GM21717 (cell line): ENCODE measurements around the gene TRIOBP.

ENCODE experiments used
- ATAC-seq: cut with Tn5 transposase; IDR thresholded peaks from one replicate; pipeline ENCODE4 v1.9.1; 2021; ENCODE audit warnings: mild to moderate bottlenecking, moderate library complexity; ENCODE audit not compliant: unreplicated experiment

TRIOBP gene

DNA sequence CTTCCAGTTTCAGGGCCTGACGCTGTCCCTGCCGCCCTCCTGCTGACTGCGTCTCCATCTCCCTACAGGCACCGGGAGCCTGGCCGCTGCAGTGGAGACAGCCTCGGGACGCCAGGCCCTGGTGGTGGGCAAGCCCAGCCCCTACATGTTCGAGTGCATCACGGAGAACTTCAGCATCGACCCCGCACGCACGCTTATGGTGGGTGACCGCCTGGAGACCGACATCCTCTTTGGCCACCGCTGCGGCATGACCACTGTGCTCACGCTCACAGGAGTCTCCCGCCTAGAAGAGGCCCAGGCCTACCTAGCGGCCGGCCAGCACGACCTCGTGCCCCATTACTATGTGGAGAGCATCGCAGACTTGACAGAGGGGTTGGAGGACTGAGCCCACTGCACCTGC lies 31.4 kb upstream of the TRIOBP start:
- no peak for ATAC-seq

DNA sequence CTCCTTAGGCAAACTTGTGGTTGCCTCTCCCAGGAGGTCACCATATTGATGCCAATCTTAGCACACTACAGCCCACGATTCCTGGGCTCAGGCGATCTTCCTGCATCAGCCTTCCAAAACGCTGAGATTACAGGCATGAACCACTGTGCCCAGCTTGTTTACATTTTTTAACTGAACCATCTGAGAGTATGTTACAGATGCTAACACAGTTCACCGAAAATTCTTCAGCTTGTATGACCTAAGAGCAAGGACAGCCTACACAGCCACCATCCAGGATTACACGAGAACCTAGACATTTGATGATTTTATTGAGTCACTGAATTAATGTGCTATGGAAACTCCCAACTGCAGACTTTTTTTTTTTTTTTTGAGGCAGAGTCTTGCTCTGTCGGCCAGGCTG lies 27.3 kb upstream of the TRIOBP start:
- ATAC-seq: no peak

GRCh38 chr22:37672206-37672919 lies 24.5 kb upstream of the TRIOBP start:
- no peak for ATAC-seq

GRCh38 chr22:37672920-37673455 lies 23.9 kb upstream of the TRIOBP start:
- no peak for ATAC-seq

- no peak for ATAC-seq
Measured at GRCh38 chr22:37674248-37674647, 22.6 kb upstream of the TRIOBP start.

- no peak for ATAC-seq
Measured at GRCh38 chr22:37674951-37675929, 21.6 kb upstream of the TRIOBP start, which contains the start of gene LGALS1. LGALS1 (plus strand) TSS chr22:37675636; CDS start chr22:37675703, 67 bp downstream.

- no peak for ATAC-seq
Measured at GRCh38 chr22:37675930-37676735, 20.7 kb upstream of the TRIOBP start.

GRCh38 chr22:37676736-37677492 lies 19.9 kb upstream of the TRIOBP start:
- ATAC-seq: peak; percentile 43

GRCh38 chr22:37677493-37677974 lies 19.3 kb upstream of the TRIOBP start:
- ATAC-seq: no peak

DNA sequence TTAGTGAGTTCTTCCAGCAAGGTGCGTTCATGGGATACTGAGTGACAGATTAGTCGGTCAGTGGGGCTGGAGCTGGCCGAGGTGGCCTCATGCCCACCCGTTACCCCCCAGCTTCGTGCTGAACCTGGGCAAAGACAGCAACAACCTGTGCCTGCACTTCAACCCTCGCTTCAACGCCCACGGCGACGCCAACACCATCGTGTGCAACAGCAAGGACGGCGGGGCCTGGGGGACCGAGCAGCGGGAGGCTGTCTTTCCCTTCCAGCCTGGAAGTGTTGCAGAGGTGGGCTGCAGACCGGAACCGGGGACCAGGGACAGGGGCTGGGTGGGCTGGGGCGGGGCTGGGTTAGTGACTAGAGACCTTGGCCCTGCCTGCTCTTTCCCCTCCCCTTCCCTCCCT lies 18.5 kb upstream of the TRIOBP start:
- no peak for ATAC-seq

GRCh38 chr22:37679670-37680069 lies 17.2 kb upstream of the TRIOBP start:
- ATAC-seq: no peak

- no peak for ATAC-seq
Measured at GRCh38 chr22:37680191-37680851, 16.5 kb upstream of the TRIOBP start.

DNA sequence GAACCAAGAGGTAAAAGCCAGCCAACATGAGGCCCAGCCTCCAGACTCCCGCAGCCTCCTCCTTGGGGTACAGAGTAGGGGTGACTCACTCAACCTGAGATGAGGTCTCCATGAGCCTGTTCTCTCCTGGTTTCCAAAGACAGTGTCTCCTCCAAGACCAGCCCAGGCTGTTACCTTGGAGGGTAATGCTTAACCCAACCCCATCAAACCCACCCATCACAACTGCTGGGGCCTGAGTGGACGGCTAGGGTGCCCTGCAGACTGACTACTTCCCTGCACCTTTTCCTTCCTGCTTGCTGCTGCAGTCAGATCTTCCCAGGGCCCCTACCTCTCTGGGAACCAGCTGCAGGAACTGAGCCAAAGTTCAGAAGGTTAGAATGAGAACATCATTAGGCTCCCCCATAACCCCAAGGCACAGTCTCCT lies 15.8 kb upstream of the TRIOBP start:
- ATAC-seq: no peak

DNA sequence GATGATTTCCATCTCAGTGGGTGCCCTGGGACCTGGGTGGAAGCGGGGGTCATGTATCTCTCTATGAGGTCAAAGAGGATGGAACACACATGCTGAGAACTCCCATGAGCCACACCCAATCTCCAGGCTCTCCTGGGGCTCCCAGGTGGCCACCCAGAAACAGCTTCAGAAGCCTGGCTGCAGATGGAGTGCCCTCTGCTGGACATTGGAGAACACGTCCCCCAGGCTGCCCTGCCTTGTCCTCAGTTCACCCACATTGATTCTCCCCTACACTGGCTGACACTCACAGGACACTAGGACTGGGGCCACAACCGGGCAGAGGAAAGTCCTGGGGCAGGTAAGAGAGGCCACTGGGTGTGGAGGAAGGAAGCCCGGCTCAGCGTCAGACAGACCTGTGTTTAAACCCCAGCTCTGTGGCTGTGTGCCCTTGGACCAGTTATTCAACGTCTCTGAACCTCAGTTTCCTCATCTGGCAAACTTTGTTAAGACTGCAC lies 15.2 kb upstream of the TRIOBP start:
- no peak for ATAC-seq

DNA sequence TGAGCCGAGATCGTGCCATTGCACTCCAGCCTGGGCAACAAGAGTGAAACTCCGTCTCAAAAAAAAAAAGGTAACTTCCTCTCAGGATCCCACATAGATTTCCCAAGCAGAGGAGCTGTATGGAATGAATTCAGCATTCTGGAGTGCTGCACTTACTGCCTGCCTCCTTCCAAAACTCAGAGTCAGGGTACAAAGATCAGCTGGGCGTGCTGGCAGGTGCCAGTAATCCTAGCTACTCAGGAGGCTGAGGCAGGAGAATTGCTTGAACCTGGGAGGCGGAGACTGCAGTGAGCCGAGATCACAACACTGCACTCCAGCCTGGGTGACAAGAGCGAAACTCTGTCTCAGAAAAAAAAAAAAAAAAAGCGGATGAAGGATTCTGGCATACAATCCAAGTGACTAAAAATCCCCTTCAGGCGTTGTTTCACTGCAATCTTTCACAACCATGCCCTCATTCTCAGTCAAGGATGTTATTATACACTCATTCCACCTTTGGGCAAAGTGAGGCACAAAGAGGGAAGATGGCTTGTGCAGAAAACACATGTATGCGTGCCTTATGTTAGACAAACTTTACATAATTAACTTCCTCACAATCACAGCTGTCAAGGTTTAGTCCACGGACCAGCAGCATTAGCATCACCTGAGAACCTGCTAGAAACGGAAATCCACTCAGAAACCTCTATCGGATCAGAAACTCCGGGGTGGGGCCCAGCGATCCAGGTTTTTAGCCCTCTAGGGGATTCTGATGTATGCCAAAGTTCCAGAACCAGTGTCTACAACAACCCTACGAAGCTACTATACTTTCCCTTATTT lies 11.8 kb upstream of the TRIOBP start:
- no peak for ATAC-seq

- ATAC-seq: peak; percentile 51
Measured at GRCh38 chr22:37686002-37686982, 10.6 kb upstream of the TRIOBP start, which contains the start of gene NOL12. NOL12 (plus strand) TSS chr22:37686343; CDS start chr22:37686393, 50 bp downstream.

GRCh38 chr22:37690407-37690806 lies 6.4 kb upstream of the TRIOBP start:
- ATAC-seq: no peak
